Activated CD8-positive, alpha-beta T cell treated with anti-CD3 and anti-CD28 coated beads for 36 hours (primary cell): Measurements from ENCODE around the gene SRSF12. TPM values are rescaled to one million over a fixed set of nuclear protein-coding genes. Genes with fewer than 3 reads are reported as not detected.
A peak's percentile ranks its signal among the peaks of the same experiment; 100 is the strongest.

Experiments
- ATAC-seq: fragments of 200-7000 bp; cut with Tn5 transposase; one replicate; pipeline ENCODE4 v1.10.0; 2021; ENCODE audit warnings: mild to moderate bottlenecking, moderate library complexity
- CTCF ChIA-PET: fragments of 350-600 bp; sonication (Branson Sonifier 250); formaldehyde crosslinking; loops from one replicate; lab custom pipeline; 2021; ENCODE audit warnings: antibody characterized with exemption; lab: Charles Lee
- POLR2A ChIA-PET: fragments of 350-600 bp; sonication (Branson Sonifier 250); formaldehyde crosslinking; loops from one replicate; lab custom pipeline; 2021; ENCODE audit warnings: antibody characterized with exemption; lab: Charles Lee
- DNase-seq: peaks from one replicate; pipeline ENCODE4 v3.0.0-alpha.2; 2020
- H3K27ac Mint-ChIP-seq: one replicate; pipeline ENCODE4 v1.8.0; 2021; ENCODE audit warnings: mild to moderate bottlenecking, mixed read lengths
- H3K27me3 Mint-ChIP-seq: one replicate; pipeline ENCODE4 v1.8.0; 2021; ENCODE audit warnings: mixed read lengths
- H3K36me3 Mint-ChIP-seq: one replicate; pipeline ENCODE4 v1.8.0; 2021; ENCODE audit warnings: low read depth, mixed read lengths
- H3K4me1 Mint-ChIP-seq: one replicate; pipeline ENCODE4 v1.8.0; 2021; ENCODE audit warnings: low read depth, mixed read lengths
- H3K4me3 Mint-ChIP-seq: one replicate; pipeline ENCODE4 v1.8.0; 2021; ENCODE audit warnings: mild to moderate bottlenecking, moderate library complexity, mixed read lengths
- H3K9me3 Mint-ChIP-seq: one replicate; pipeline ENCODE4 v1.8.0; 2021; ENCODE audit warnings: mixed read lengths
- intact Hi-C: fragments of 100-400 bp; cut with micrococcal nuclease; formaldehyde crosslinking; loops from one replicate; pipeline ENCODE4 v1.10.0; 2022
- total RNA-seq, 2 experiments: library from RNA; stranded (reverse); gene quantifications; one replicate each; pipeline ENCODE4 v1.2.3, GENCODE V29; 2021
- TF ChIP-seq, protein P1 (sequence below): fragments of 200-600 bp; IDR thresholded peaks from one replicate; pipeline ENCODE4 v1.8.0; 2022; ENCODE audit warnings: antibody characterized with exemption, mild to moderate bottlenecking

Gene SRSF12
- total RNA-seq, 2 experiments from 2014 or later, result 0.83 to 1.1 TPM

DNA sequence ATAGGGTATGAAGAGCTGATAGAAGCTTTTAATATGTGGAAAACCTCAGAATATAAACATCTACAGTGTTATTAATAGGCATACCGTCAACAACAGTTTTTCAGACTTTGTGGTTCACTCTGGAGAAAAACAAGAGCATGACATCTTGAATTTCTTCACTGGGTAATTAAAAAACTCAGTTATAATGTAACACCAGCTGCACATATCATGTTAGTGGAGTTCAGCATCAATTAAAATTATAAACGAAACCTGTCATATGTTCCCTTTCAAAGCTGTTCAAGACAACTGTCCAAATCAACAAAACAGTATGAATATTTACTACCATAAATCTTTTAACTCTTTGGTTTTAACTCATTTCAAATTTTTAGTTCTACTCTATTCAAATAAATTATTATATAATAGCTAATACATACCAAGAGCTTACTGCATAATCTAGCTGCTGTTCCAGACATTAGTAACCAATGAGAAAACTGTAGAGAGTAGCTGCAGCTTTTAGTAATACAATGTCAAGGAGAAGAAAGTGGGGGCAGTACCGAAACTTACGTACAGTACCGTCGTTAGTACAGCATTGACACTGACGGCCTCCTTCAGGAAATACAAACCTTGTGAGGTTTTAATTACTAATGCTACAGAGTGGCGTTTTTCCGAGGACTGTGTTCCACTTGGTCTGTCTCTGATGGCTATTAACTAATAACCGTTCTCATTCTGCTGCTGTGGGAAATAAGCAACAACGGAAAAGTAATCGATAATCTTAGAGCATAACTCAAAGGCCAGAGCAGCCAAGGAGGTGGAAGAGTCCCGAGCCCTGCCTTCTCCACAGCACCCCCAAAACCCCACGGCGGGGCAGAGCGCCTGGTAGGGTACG lies 27.5 kb upstream of the SRSF12 start:
- ATAC-seq (peak; percentile 81), DNase-seq (peak; percentile 73)
- peaks cover 2% of the 10 kb centered on the region for H3K27me3 Mint-ChIP-seq
- peaks cover 33% of the 10 kb centered on the region for H3K4me1 Mint-ChIP-seq
- H3K36me3 Mint-ChIP-seq, result peaks cover 26% of the 10 kb centered on the region
- ChIA-PET POLR2A (interaction anchor here (0.9 to 8.0 kb wide), 10 partner anchors 9 to 206 kb away, joined by 3 to 108 read pairs (median 4); partner anchors contain the start of gene PNRC1), CTCF (interaction anchor here (0.7 to 3.8 kb wide), 13 partner anchors 8 to 270 kb away, joined by 3 to 22 read pairs (median 4); partner anchors contain the start of genes PNRC1 and RNGTT)
- TF ChIP-seq, protein P1, sequence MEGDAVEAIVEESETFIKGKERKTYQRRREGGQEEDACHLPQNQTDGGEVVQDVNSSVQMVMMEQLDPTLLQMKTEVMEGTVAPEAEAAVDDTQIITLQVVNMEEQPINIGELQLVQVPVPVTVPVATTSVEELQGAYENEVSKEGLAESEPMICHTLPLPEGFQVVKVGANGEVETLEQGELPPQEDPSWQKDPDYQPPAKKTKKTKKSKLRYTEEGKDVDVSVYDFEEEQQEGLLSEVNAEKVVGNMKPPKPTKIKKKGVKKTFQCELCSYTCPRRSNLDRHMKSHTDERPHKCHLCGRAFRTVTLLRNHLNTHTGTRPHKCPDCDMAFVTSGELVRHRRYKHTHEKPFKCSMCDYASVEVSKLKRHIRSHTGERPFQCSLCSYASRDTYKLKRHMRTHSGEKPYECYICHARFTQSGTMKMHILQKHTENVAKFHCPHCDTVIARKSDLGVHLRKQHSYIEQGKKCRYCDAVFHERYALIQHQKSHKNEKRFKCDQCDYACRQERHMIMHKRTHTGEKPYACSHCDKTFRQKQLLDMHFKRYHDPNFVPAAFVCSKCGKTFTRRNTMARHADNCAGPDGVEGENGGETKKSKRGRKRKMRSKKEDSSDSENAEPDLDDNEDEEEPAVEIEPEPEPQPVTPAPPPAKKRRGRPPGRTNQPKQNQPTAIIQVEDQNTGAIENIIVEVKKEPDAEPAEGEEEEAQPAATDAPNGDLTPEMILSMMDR, result no peak
- intact Hi-C loops, result loop anchor here (2.0 to 10.0 kb wide), 2 partner anchors 65 to 161 kb away; partner anchors contain the start of gene PNRC1
- no peaks in the 10 kb centered on the region for H3K9me3 Mint-ChIP-seq
- peak overlapping the region; percentile 88 for H3K4me3 Mint-ChIP-seq
- H3K27ac Mint-ChIP-seq, result peak overlapping the region; percentile 98

GRCh38 chr6:89144354-89144906 lies 26.6 kb upstream of the SRSF12 start:
- ATAC-seq, result no peak
- Mint-ChIP-seq H3K4me1 (peaks cover 33% of the 10 kb centered on the region), H3K4me3 (no peak overlapping the region), H3K9me3 (no peaks in the 10 kb centered on the region), H3K36me3 (peaks cover 17% of the 10 kb centered on the region), H3K27me3 (peaks cover 2% of the 10 kb centered on the region), H3K27ac (no peak overlapping the region)
- ChIA-PET POLR2A (interaction anchor here (1.0 to 8.0 kb wide), 3 partner anchors 11 to 161 kb away, joined by 3 to 108 read pairs (median 4); partner anchors contain the start of gene PNRC1), CTCF (interaction anchor here (1.2 to 3.8 kb wide), 7 partner anchors 12 to 227 kb away, joined by 3 to 22 read pairs (median 4); partner anchors contain the start of gene PNRC1)
- no peak for DNase-seq
- intact Hi-C loops, result loop anchor here (2.0 to 10.0 kb wide), 2 partner anchors 64 to 160 kb away; partner anchors contain the start of gene PNRC1
- TF ChIP-seq, protein P1, result no peak

DNA sequence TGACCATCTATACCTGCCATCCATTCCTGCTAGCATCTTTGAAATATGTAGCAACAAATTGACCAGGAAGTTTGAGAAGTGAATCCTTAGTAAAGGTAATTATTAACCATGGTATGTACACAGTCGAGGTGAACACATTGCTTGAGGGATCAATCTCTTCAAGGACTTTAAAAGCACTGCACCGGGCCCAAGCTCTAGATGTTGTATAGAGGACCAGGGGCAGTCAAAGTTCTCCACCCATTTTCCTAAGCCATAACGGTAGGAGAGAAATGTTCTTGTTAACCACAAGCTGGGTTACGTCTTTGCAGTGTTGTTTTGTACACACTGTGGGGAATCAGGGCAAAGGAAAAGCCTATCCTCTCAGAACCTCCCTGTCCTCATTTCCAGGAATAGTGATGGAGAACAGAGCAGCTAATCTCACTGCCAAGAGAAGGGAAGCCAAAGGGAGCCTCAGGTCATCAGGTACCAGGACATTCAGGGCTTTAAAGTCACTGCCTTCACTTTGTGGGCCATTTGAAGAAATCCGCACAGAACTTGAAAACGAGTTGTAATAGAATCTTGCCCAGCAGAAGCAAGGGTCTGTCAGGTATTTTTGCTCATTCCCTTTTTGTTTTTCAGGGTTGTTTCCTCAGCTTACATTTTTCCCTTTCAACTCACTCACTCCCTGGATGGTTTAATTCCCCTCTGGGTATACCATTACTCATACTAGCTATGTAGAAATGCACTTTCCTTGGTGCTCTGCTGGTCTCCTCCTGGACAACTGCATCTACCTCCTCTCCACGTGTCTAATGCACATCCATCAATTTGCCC lies 22.7 kb upstream of the SRSF12 start:
- DNase-seq (no peak), ATAC-seq (no peak)
- TF ChIP-seq, protein P1, result no peak
- Mint-ChIP-seq H3K36me3 (no peaks in the 10 kb centered on the region), H3K27me3 (peaks cover 2% of the 10 kb centered on the region), H3K4me1 (peaks cover 15% of the 10 kb centered on the region), H3K4me3 (no peak overlapping the region), H3K9me3 (no peaks in the 10 kb centered on the region), H3K27ac (no peak overlapping the region)
- POLR2A ChIA-PET, result interaction anchor here (8.0 kb wide), 1 partner anchor 58 kb away, joined by 108 read pairs; the partner anchor contains the start of gene PNRC1
- CTCF ChIA-PET, result interaction anchor here (0.8 to 1.7 kb wide), 5 partner anchors 9 to 158 kb away, joined by 3 to 6 read pairs (median 3); no protein-coding TSS in a partner anchor
- intact Hi-C loops, result loop anchor here (10.0 kb wide), 1 partner anchor 156 kb away; no protein-coding TSS in a partner anchor

- H3K9me3 Mint-ChIP-seq, result no peaks in the 10 kb centered on the region
- intact Hi-C loops, result loop anchor here (10.0 kb wide), 1 partner anchor 155 kb away; no protein-coding TSS in a partner anchor
- no peaks in the 10 kb centered on the region for H3K36me3 Mint-ChIP-seq
- TF ChIP-seq, protein P1, result no peak
- peaks cover 2% of the 10 kb centered on the region for H3K27me3 Mint-ChIP-seq
- no peak for DNase-seq
- CTCF ChIA-PET, result interaction anchor here (0.9 to 2.7 kb wide), 3 partner anchors 9 to 157 kb away, joined by 3 to 10 read pairs (median 5); no protein-coding TSS in a partner anchor
- no peak for ATAC-seq
- peaks cover 10% of the 10 kb centered on the region for H3K4me1 Mint-ChIP-seq
- no peak overlapping the region for H3K27ac Mint-ChIP-seq
- POLR2A ChIA-PET, result no interaction called here
- no peak overlapping the region for H3K4me3 Mint-ChIP-seq
Measured at GRCh38 chr6:89139509-89140346, 21.9 kb upstream of the SRSF12 start.
